ENCODE measurements around the gene APOH.

The APOH gene

DNA sequence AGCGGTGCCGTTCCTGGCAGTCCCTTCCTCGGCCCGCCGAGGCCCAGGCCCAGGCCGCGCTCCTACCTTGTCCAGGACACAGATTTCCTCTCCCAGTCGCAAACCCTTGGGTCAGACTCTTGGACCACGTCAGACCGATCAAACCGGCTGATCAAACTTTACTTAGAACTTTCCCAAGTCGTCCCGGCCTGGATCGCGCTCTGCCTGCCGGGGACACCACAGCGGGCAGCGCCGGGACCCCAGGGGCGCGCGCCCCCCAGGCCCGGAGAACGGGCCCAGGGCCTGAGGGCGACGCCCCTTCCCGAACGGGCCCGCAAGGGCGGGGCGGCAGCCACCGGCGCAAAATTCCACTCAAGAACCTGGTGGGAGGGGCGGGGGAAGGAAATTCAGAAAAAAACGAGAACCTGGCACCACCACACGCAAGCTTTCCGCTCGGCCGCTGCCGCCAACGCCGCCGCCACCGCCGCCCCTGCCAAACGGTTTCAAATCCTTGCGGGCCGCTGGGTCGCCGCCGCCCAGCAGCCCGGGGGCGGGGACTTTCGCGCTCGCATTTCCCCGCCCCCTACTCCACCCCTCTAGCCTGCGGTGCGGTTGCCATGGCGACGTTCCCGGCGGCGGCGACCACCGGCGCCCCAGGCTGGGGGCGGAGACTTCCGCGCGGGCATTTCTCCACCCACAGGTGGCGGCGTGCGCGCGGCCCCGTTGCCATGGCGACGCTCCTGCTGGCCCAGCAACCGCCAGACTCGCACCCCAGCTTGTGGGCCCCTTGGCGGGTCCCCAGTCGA, 37.4 kb downstream of the APOH start, which contains the start of gene CEP112:
Gene CEP112, minus strand, starts transcription at position 541 of the 785 bp plus-strand sequence.
- Histone ChIP-seq H3K4me2 (ENCODE audit: low read length, poor library complexity, severe bottlenecking) (peak within 1 kb of the TSS; percentile 98), H4K91ac (ENCODE audit: low read length) (peak within 1 kb of the TSS; percentile 11), H3K27ac (ENCODE audit: low read length, poor library complexity, severe bottlenecking) (peak within 1 kb of the TSS; percentile 59), H2BK12ac (ENCODE audit: low read length in 2 of 2) (no peak within 1 kb of the TSS), H3K4me3 (ENCODE audit: insufficient read depth in 1 of 2, low read depth in 1 of 2, low read length in 2 of 2) (peak within 1 kb of the TSS; percentile 77 to 81), H3K4me1 (ENCODE audit: control insufficient read depth, insufficient read depth, low read depth, low read length) (peaks cover 4% of the 10 kb centered on the region), H2BK5ac (ENCODE audit: low read depth, low read length, poor library complexity, severe bottlenecking) (peak within 1 kb of the TSS; percentile 31), H3K27me3 (ENCODE audit: control insufficient read depth in 1 of 2, insufficient read depth in 1 of 2, low read length in 2 of 2) (no peaks in the 10 kb centered on the region), H2AFZ (ENCODE audit: low read depth, low read length) (peak within 1 kb of the TSS; percentile 76), H3K23ac (ENCODE audit: low read length in 2 of 2) (peak within 1 kb of the TSS in 1 of 2 experiments; percentile 59), H3K4ac (ENCODE audit: low read depth in 1 of 2, low read length in 2 of 2) (peak within 1 kb of the TSS; percentile 6 to 13), H2BK15ac (ENCODE audit: low read depth, poor library complexity, severe bottlenecking) (peak within 1 kb of the TSS; percentile 94), H3K9me3 (ENCODE audit: control insufficient read depth, low read length) (no peaks in the 10 kb centered on the region), H3K79me1 (replicated peaks; ENCODE audit: low read length, poor library complexity, severe bottlenecking) (peaks cover 12% of the 10 kb centered on the region), H2BK120ac (ENCODE audit: low read depth, low read length) (peak within 1 kb of the TSS; percentile 49), H3K18ac (ENCODE audit: low read depth in 1 of 2, low read length in 2 of 2) (peak within 1 kb of the TSS; percentile 86 to 93), H2AK5ac (ENCODE audit: low read length, severe bottlenecking) (no peak within 1 kb of the TSS), H3K14ac (ENCODE audit: low read length in 2 of 2) (peak within 1 kb of the TSS; percentile 15 to 65), H4K8ac (ENCODE audit: low read length) (peak within 1 kb of the TSS; percentile 88), H3K36me3 (ENCODE audit: control insufficient read depth in 1 of 2, insufficient read depth in 2 of 2, low read depth in 1 of 2, low read length in 2 of 2) (no peaks in the 10 kb centered on the region), H3K9ac (ENCODE audit: low read length) (peak within 1 kb of the TSS; percentile 91)
- peak; percentile 74 for DNase-seq
- under 1% methylated on average over 82 of the region's 83 CpGs for WGBS

DNA sequence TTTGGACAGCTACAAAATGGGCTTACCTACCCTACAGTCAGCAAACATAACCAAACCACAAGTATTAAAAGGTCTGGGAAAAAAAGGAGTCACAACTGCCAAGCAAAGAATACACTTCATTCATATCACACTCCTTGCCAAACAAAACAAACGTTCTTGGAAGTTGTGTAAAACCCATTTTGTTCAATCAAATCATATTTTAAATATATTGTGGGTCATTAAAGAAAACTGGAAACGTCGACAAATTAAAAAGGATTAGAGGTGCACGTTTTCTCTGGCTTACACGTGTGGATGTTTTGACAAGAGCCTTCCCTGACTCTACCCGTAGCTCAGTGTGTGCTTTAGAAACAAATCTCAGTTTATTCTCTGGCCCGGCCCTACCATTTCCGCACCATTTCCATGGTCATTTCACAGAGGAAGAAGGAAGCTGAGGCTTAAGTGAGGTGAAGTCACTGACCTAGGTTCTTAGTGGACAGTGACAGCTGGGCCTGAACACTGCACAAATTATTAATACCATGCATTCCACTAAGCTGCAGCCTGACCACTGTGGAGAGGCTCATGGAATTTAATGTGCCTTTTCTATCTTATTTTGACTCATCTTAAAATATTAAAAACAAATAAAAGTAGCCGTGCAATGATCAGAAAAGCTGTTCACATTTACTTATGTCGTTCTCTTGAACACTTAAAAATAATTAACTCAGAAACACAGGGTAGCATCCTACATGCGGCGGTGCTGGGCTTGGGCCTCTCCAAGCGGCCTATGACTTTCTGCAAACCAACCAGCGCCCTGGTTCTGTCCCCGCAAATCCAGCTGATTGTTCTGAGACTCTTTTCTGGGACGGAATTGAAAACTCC, 38.2 kb downstream of the APOH start:
- Histone ChIP-seq H3K4me2 (ENCODE audit: low read length, poor library complexity, severe bottlenecking) (peak overlapping the region; percentile 98), H4K8ac (ENCODE audit: low read length) (peak overlapping the region; percentile 88), H2BK15ac (ENCODE audit: low read depth, poor library complexity, severe bottlenecking) (peak overlapping the region; percentile 94), H2BK5ac (ENCODE audit: low read depth, low read length, poor library complexity, severe bottlenecking) (no peak overlapping the region), H3K14ac (ENCODE audit: low read length in 2 of 2) (no peak overlapping the region), H3K4ac (ENCODE audit: low read depth in 1 of 2, low read length in 2 of 2) (peak overlapping the region; percentile 6 to 13), H3K9ac (ENCODE audit: low read length) (peak overlapping the region; percentile 91), H3K23ac (ENCODE audit: low read length in 2 of 2) (no peak overlapping the region), H2AFZ (ENCODE audit: low read depth, low read length) (peak overlapping the region; percentile 76), H3K4me1 (ENCODE audit: control insufficient read depth, insufficient read depth, low read depth, low read length) (peaks cover 4% of the 10 kb centered on the region), H3K79me1 (replicated peaks; ENCODE audit: low read length, poor library complexity, severe bottlenecking) (peaks cover 14% of the 10 kb centered on the region), H3K27me3 (ENCODE audit: control insufficient read depth in 1 of 2, insufficient read depth in 1 of 2, low read length in 2 of 2) (no peaks in the 10 kb centered on the region), H2AK5ac (ENCODE audit: low read length, severe bottlenecking) (no peak overlapping the region), H3K36me3 (ENCODE audit: control insufficient read depth in 1 of 2, insufficient read depth in 2 of 2, low read depth in 1 of 2, low read length in 2 of 2) (no peaks in the 10 kb centered on the region), H4K91ac (ENCODE audit: low read length) (no peak overlapping the region), H2BK120ac (ENCODE audit: low read depth, low read length) (no peak overlapping the region), H3K4me3 (ENCODE audit: insufficient read depth in 1 of 2, low read depth in 1 of 2, low read length in 2 of 2) (peak overlapping the region; percentile 77 to 81), H2BK12ac (ENCODE audit: low read length in 2 of 2) (no peak overlapping the region), H3K9me3 (ENCODE audit: control insufficient read depth, low read length) (no peaks in the 10 kb centered on the region), H3K27ac (ENCODE audit: low read length, poor library complexity, severe bottlenecking) (peak overlapping the region; percentile 55), H3K18ac (ENCODE audit: low read depth in 1 of 2, low read length in 2 of 2) (peak overlapping the region; percentile 77 to 93)
- peak; percentile 49 for DNase-seq
- 16% methylated on average over 13 of the region's 16 CpGs for WGBS

DNA sequence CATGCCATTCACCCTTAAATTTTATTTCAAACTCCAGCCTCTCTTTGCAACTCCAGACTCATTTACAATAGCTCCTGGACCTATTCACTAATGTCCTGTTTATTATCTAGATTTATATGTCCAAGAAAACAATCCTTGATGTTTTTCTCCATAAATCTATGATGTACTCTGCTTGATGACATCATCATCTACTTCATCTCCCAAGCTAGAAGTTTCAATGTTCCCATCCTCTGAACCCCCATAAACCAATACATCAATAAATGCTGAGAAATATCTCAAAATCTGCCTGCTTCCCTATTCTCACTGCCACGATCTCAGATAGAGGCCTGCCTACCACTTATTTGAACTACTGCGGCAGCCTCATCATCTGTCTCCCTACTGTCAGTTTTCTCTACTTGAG, 41.5 kb downstream of the APOH start:
- no peak overlapping the region for H2BK12ac ChIP-seq (ENCODE audit: low read length in 2 of 2)
- 96% methylated on average over 2 of the region's 2 CpGs for WGBS
- H2AFZ ChIP-seq (ENCODE audit: low read depth, low read length), result no peak overlapping the region
- H3K23ac ChIP-seq (ENCODE audit: low read length in 2 of 2), result no peak overlapping the region
- no peak overlapping the region for H3K4me2 ChIP-seq (ENCODE audit: low read length, poor library complexity, severe bottlenecking)
- H3K4ac ChIP-seq (ENCODE audit: low read depth in 1 of 2, low read length in 2 of 2), result no peak overlapping the region
- no peak overlapping the region for H3K18ac ChIP-seq (ENCODE audit: low read depth in 1 of 2, low read length in 2 of 2)
- H3K9ac ChIP-seq (ENCODE audit: low read length), result no peak overlapping the region
- peaks cover 22% of the 10 kb centered on the region for H3K79me1 ChIP-seq (replicated peaks; ENCODE audit: low read length, poor library complexity, severe bottlenecking)
- H2BK5ac ChIP-seq (ENCODE audit: low read depth, low read length, poor library complexity, severe bottlenecking), result no peak overlapping the region
- no peak overlapping the region for H2AK5ac ChIP-seq (ENCODE audit: low read length, severe bottlenecking)
- no peak overlapping the region for H3K27ac ChIP-seq (ENCODE audit: low read length, poor library complexity, severe bottlenecking)
- H2BK15ac ChIP-seq (ENCODE audit: low read depth, poor library complexity, severe bottlenecking), result no peak overlapping the region
- no peak overlapping the region for H4K91ac ChIP-seq (ENCODE audit: low read length)
- H3K36me3 ChIP-seq (ENCODE audit: control insufficient read depth in 1 of 2, insufficient read depth in 2 of 2, low read depth in 1 of 2, low read length in 2 of 2), result peaks cover 0 to 2% of the 10 kb centered on the region in 2 experiments
- DNase-seq, result no peak
- H3K14ac ChIP-seq (ENCODE audit: low read length in 2 of 2), result no peak overlapping the region
- H3K9me3 ChIP-seq (ENCODE audit: control insufficient read depth, low read length), result no peaks in the 10 kb centered on the region
- H4K8ac ChIP-seq (ENCODE audit: low read length), result no peak overlapping the region
- no peak overlapping the region for H3K4me3 ChIP-seq (ENCODE audit: insufficient read depth in 1 of 2, low read depth in 1 of 2, low read length in 2 of 2)
- H3K27me3 ChIP-seq (ENCODE audit: control insufficient read depth in 1 of 2, insufficient read depth in 1 of 2, low read length in 2 of 2), result no peaks in the 10 kb centered on the region
- no peak overlapping the region for H2BK120ac ChIP-seq (ENCODE audit: low read depth, low read length)
- H3K4me1 ChIP-seq (ENCODE audit: control insufficient read depth, insufficient read depth, low read depth, low read length), result peaks cover 4% of the 10 kb centered on the region

DNA sequence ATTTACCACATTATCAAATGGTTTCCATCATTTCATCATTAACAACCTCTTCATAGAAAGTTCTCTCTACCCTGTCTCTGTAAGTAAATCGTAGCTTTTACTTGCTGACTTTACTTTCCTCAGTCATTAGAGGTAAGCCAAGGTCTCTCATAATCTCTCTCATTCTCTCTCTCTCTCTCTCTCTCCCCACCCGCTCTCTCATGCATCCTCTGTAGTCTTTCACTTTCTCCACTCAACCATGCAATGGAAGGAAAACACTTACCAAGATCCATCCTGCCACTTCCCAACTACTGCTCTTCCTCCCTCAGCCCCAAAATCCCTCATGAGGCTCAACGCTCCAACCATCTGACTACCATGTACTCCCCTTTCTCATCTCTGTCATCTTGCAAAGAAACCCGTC, 43.4 kb downstream of the APOH start:
- Histone ChIP-seq H3K27me3 (ENCODE audit: control insufficient read depth in 1 of 2, insufficient read depth in 1 of 2, low read length in 2 of 2) (no peaks in the 10 kb centered on the region), H2AK5ac (ENCODE audit: low read length, severe bottlenecking) (no peak overlapping the region), H3K23ac (ENCODE audit: low read length in 2 of 2) (no peak overlapping the region), H3K4me1 (ENCODE audit: control insufficient read depth, insufficient read depth, low read depth, low read length) (peaks cover 2% of the 10 kb centered on the region), H3K4ac (ENCODE audit: low read depth in 1 of 2, low read length in 2 of 2) (no peak overlapping the region), H3K79me1 (replicated peaks; ENCODE audit: low read length, poor library complexity, severe bottlenecking) (peaks cover 22% of the 10 kb centered on the region), H3K18ac (ENCODE audit: low read depth in 1 of 2, low read length in 2 of 2) (no peak overlapping the region), H3K36me3 (ENCODE audit: control insufficient read depth in 1 of 2, insufficient read depth in 2 of 2, low read depth in 1 of 2, low read length in 2 of 2) (peaks cover 4 to 19% of the 10 kb centered on the region in 2 experiments), H4K91ac (ENCODE audit: low read length) (no peak overlapping the region), H3K4me3 (ENCODE audit: insufficient read depth in 1 of 2, low read depth in 1 of 2, low read length in 2 of 2) (no peak overlapping the region), H3K9me3 (ENCODE audit: control insufficient read depth, low read length) (no peaks in the 10 kb centered on the region), H2BK5ac (ENCODE audit: low read depth, low read length, poor library complexity, severe bottlenecking) (no peak overlapping the region), H2BK15ac (ENCODE audit: low read depth, poor library complexity, severe bottlenecking) (no peak overlapping the region), H2AFZ (ENCODE audit: low read depth, low read length) (no peak overlapping the region), H3K9ac (ENCODE audit: low read length) (no peak overlapping the region), H2BK12ac (ENCODE audit: low read length in 2 of 2) (no peak overlapping the region), H2BK120ac (ENCODE audit: low read depth, low read length) (no peak overlapping the region), H3K4me2 (ENCODE audit: low read length, poor library complexity, severe bottlenecking) (no peak overlapping the region), H3K14ac (ENCODE audit: low read length in 2 of 2) (no peak overlapping the region), H4K8ac (ENCODE audit: low read length) (no peak overlapping the region), H3K27ac (ENCODE audit: low read length, poor library complexity, severe bottlenecking) (no peak overlapping the region)
- DNase-seq, result no peak
- WGBS, result 96% methylated on average over 4 of the region's 4 CpGs
